ENCODE measurements around the gene GALNT11.
A peak's percentile ranks its signal among the peaks of the same experiment; 100 is the strongest.
"Not testable (repeated sequence)": the region's sequence is repeated elsewhere in the genome, so short reads cannot be mapped to it uniquely, and the experiment has no call there.

The GALNT11 gene

GRCh38 chr7:152025077-152025936 lies at the start of gene GALNT11:
GALNT11 (plus strand) TSS chr7:152025674; CDS start chr7:152094228, 68,554 bp downstream.
- peak; percentile 54 for DNase-seq

- no peak for DNase-seq
Observed at GRCh38 chr7:151978616-151979015, 46.9 kb upstream of the GALNT11 start.

- no peak for DNase-seq
Observed at GRCh38 chr7:151981223-151981622, 44.3 kb upstream of the GALNT11 start.

GRCh38 chr7:151982806-151983205 lies 42.7 kb upstream of the GALNT11 start:
- no peak for DNase-seq

GRCh38 chr7:151984612-151985011 lies 40.9 kb upstream of the GALNT11 start:
- no peak for DNase-seq

- no peak for DNase-seq
Observed at GRCh38 chr7:151987748-151988529, 37.5 kb upstream of the GALNT11 start.

- peak; percentile 19 for DNase-seq
Observed at GRCh38 chr7:151992375-151992774, 33.1 kb upstream of the GALNT11 start.

GRCh38 chr7:151993977-151994676 lies 31.3 kb upstream of the GALNT11 start:
- no peak for DNase-seq

- DNase-seq, result no peak
Observed at GRCh38 chr7:151999424-152000090, 25.9 kb upstream of the GALNT11 start.

- DNase-seq, result no peak
Observed at GRCh38 chr7:152000191-152000590, 25.3 kb upstream of the GALNT11 start.

- DNase-seq, result no peak
Observed at GRCh38 chr7:152006336-152006735, 19.1 kb upstream of the GALNT11 start.

GRCh38 chr7:152011860-152012259 lies 13.6 kb upstream of the GALNT11 start:
- DNase-seq, result no peak

- no peak for DNase-seq
Observed at GRCh38 chr7:152013230-152013629, 12.2 kb upstream of the GALNT11 start.

- DNase-seq, result no peak
Observed at GRCh38 chr7:152013974-152014373, 11.5 kb upstream of the GALNT11 start.

GRCh38 chr7:152014722-152015121 lies 10.8 kb upstream of the GALNT11 start:
- no peak for DNase-seq

GRCh38 chr7:152015600-152015999 lies 9.9 kb upstream of the GALNT11 start:
- DNase-seq, result no peak

GRCh38 chr7:152016947-152017346 lies 8.5 kb upstream of the GALNT11 start:
- no peak for DNase-seq

GRCh38 chr7:152017683-152018082 lies 7.8 kb upstream of the GALNT11 start:
- DNase-seq, result not testable (repeated sequence)

GRCh38 chr7:152021740-152022139 lies 3.7 kb upstream of the GALNT11 start:
- DNase-seq, result not testable (repeated sequence)

- no peak for DNase-seq
Observed at GRCh38 chr7:152025937-152026890, 740 bp downstream of the GALNT11 start.
